Measurements from ENCODE around the gene KLHL1. TPM values are rescaled to one million over a fixed set of nuclear protein-coding genes. Genes with fewer than 3 reads are reported as not detected.

The KLHL1 gene
- total and polyA plus RNA-seq, 10 donors = 0.02 TPM; not detected in 9

GRCh38 chr13:69951412-69951811, 156.8 kb downstream of the KLHL1 start:
- 84 to 92% (median 85%) methylated on average over 2 of the region's 2 CpGs for WGBS, 5 donors
- no peak overlapping the region for H3K27ac ChIP-seq
- TF ChIP-seq POLR2A (IDR thresholded peaks at IDR 0.05) (no peak), POLR2AphosphoS5 (IDR thresholded peaks at IDR 0.05) (no peak)
- TF ChIP-seq, protein P1, sequence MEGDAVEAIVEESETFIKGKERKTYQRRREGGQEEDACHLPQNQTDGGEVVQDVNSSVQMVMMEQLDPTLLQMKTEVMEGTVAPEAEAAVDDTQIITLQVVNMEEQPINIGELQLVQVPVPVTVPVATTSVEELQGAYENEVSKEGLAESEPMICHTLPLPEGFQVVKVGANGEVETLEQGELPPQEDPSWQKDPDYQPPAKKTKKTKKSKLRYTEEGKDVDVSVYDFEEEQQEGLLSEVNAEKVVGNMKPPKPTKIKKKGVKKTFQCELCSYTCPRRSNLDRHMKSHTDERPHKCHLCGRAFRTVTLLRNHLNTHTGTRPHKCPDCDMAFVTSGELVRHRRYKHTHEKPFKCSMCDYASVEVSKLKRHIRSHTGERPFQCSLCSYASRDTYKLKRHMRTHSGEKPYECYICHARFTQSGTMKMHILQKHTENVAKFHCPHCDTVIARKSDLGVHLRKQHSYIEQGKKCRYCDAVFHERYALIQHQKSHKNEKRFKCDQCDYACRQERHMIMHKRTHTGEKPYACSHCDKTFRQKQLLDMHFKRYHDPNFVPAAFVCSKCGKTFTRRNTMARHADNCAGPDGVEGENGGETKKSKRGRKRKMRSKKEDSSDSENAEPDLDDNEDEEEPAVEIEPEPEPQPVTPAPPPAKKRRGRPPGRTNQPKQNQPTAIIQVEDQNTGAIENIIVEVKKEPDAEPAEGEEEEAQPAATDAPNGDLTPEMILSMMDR (IDR thresholded peaks at IDR 0.05 in 8 of 11, conservative IDR thresholded peaks at IDR 0.05 in 3 of 11) = no peak
- intact Hi-C loops (cut with DNase I; ENCODE audit: low total_unique reads) = no loop called here
- H3K36me3 ChIP-seq = no peaks in the 10 kb centered on the region
- no peak overlapping the region for H3K4me3 ChIP-seq
- no peaks in the 10 kb centered on the region for H3K4me1 ChIP-seq
- peaks cover 0 to 6% (median 0%) of the 10 kb centered on the region in 8 donors for H3K9me3 ChIP-seq
- DNase-seq = no peak
- no peaks in the 10 kb centered on the region for H3K27me3 ChIP-seq (replicated peaks in 1 of 7)

- intact Hi-C loops (cut with DNase I; ENCODE audit: low total_unique reads) = no loop called here
- Histone ChIP-seq H3K27ac (no peak overlapping the region), H3K4me1 (no peaks in the 10 kb centered on the region), H3K36me3 (no peaks in the 10 kb centered on the region), H3K27me3 (replicated peaks in 1 of 7) (no peaks in the 10 kb centered on the region), H3K4me3 (no peak overlapping the region), H3K9me3 (peaks cover 0 to 11% (median 2%) of the 10 kb centered on the region in 8 donors)
- no peak for DNase-seq
- TF ChIP-seq POLR2A (IDR thresholded peaks at IDR 0.05) (no peak), POLR2AphosphoS5 (IDR thresholded peaks at IDR 0.05) (no peak)
- TF ChIP-seq, protein P1 (IDR thresholded peaks at IDR 0.05 in 8 of 11, conservative IDR thresholded peaks at IDR 0.05 in 3 of 11) = no peak
- WGBS, 5 donors = 59 to 93% (median 88%) methylated on average over 4 of the region's 4 CpGs
Measured at GRCh38 chr13:69950160-69950559, 158.1 kb downstream of the KLHL1 start.

DNA sequence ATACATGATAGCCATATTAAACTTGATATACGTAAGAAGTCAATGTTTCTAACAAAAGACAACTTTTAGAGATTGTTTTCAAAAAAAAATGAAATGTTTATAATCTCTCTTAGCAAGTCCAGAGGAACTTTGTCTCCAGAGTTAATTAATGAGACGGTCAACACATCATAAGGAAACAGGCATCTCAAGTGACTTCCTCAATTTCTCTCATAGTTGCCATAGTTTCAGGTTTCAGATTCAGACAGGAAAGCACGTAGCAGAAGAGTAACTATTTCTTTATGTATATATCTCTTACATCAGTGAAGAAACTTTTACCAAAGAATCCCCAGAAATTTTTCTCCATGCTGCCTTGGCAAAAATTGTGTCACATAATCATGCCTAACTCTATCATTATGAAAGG, 160.2 kb downstream of the KLHL1 start:
- H3K27ac ChIP-seq = no peak overlapping the region
- TF ChIP-seq POLR2AphosphoS5 (IDR thresholded peaks at IDR 0.05) (no peak), POLR2A (IDR thresholded peaks at IDR 0.05) (no peak)
- TF ChIP-seq, protein P1 (IDR thresholded peaks at IDR 0.05 in 8 of 11, conservative IDR thresholded peaks at IDR 0.05 in 3 of 11) = no peak
- intact Hi-C loops (cut with DNase I; ENCODE audit: low total_unique reads) = no loop called here

DNA sequence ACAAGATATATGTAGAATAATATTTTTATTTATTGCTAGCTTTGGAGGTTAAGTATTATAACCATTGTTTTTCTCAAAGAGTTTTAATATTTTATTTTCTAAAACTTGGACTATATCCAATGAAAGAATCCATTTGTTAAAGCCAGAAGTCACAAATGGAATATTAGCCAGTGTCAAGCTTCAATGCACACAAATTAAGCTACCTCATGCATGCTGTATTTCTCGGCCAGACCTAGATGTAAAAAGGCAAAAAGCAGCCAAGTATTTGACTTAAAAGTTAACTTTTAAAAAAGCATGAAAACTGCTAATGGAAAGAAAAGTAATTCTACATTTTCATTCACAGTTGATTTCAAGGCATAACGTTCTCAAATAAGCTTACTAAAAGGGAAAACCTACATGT, 160.7 kb downstream of the KLHL1 start:
- no peak overlapping the region for H3K4me3 ChIP-seq
- intact Hi-C loops (cut with DNase I; ENCODE audit: low total_unique reads) = no loop called here
- H3K9me3 ChIP-seq = peaks cover 0 to 11% (median 2%) of the 10 kb centered on the region in 8 donors
- 21 to 37% (median 29%) methylated on average over 2 of the region's 2 CpGs for WGBS, 5 donors
- no peaks in the 10 kb centered on the region for H3K4me1 ChIP-seq
- H3K36me3 ChIP-seq = no peaks in the 10 kb centered on the region
- H3K27ac ChIP-seq = no peak overlapping the region
- H3K27me3 ChIP-seq (replicated peaks in 1 of 7) = no peaks in the 10 kb centered on the region
- no peak for DNase-seq
- TF ChIP-seq POLR2AphosphoS5 (IDR thresholded peaks at IDR 0.05) (no peak), POLR2A (IDR thresholded peaks at IDR 0.05) (no peak)
- TF ChIP-seq, protein P1 (IDR thresholded peaks at IDR 0.05 in 8 of 11, conservative IDR thresholded peaks at IDR 0.05 in 3 of 11) = no peak

More for the DNA sequence above, 160.2 kb downstream of the KLHL1 start:
- Histone ChIP-seq H3K36me3 (no peaks in the 10 kb centered on the region), H3K4me3 (no peak overlapping the region), H3K9me3 (peaks cover 0 to 11% (median 2%) of the 10 kb centered on the region in 8 donors), H3K27me3 (replicated peaks in 1 of 7) (no peaks in the 10 kb centered on the region), H3K4me1 (no peaks in the 10 kb centered on the region)
- 2 to 9% (median 6%) methylated on average over 3 of the region's 3 CpGs for WGBS, 5 donors
- DNase-seq = no peak

Data from spleen (tissue), 11 donors.